ENCODE results near the gene MT3.

The MT3 gene

GRCh38 chr16:56634715-56635440 lies 45.5 kb downstream of the MT3 start:
- Histone ChIP-seq H3K4me2 (no peak overlapping the region), H3K36me3 (ENCODE audit: insufficient read depth) (no peaks in the 10 kb centered on the region), H3K27ac (no peak overlapping the region), H3K27me3 (ENCODE audit: insufficient read depth, low read depth) (peaks cover 6% of the 10 kb centered on the region; the same call in 1 of the 2 replicates), H4K20me1 (ENCODE audit: insufficient read depth) (no peaks in the 10 kb centered on the region), H2AFZ (ENCODE audit: low read depth) (no peak overlapping the region), H3K79me2 (ENCODE audit: insufficient read depth, low read depth) (no peaks in the 10 kb centered on the region), H3K9ac (no peak overlapping the region), H3K4me1 (ENCODE audit: low read depth, poor library complexity, severe bottlenecking) (no peaks in the 10 kb centered on the region), H3K4me3 (IDR thresholded peaks at IDR 0.05; ENCODE audit: insufficient read depth, low read depth, low read length) (no peak overlapping the region)
- no peak for TF ChIP-seq CTCF (conservative IDR thresholded peaks at IDR 0.05; ENCODE audit: low read depth, low read length)

GRCh38 chr16:56635441-56635967 lies 46.2 kb downstream of the MT3 start:
- H3K9ac ChIP-seq, result no peak overlapping the region
- H3K27me3 ChIP-seq (ENCODE audit: insufficient read depth, low read depth), result peaks cover 6% of the 10 kb centered on the region; the same call in 1 of the 2 replicates
- H3K4me1 ChIP-seq (ENCODE audit: low read depth, poor library complexity, severe bottlenecking), result no peaks in the 10 kb centered on the region
- no peaks in the 10 kb centered on the region for H4K20me1 ChIP-seq (ENCODE audit: insufficient read depth)
- no peak overlapping the region for H3K4me2 ChIP-seq
- H3K79me2 ChIP-seq (ENCODE audit: insufficient read depth, low read depth), result no peaks in the 10 kb centered on the region
- no peaks in the 10 kb centered on the region for H3K36me3 ChIP-seq (ENCODE audit: insufficient read depth)
- H3K27ac ChIP-seq, result no peak overlapping the region
- no peak overlapping the region for H2AFZ ChIP-seq (ENCODE audit: low read depth)
- H3K4me3 ChIP-seq (IDR thresholded peaks at IDR 0.05; ENCODE audit: insufficient read depth, low read depth, low read length), result no peak overlapping the region
- TF ChIP-seq CTCF (conservative IDR thresholded peaks at IDR 0.05; ENCODE audit: low read depth, low read length), result no peak

GRCh38 chr16:56636616-56637413 lies 47.5 kb downstream of the MT3 start:
- Histone ChIP-seq H3K4me3 (IDR thresholded peaks at IDR 0.05; ENCODE audit: insufficient read depth, low read depth, low read length) (no peak overlapping the region), H3K4me2 (no peak overlapping the region), H3K9ac (no peak overlapping the region), H3K79me2 (ENCODE audit: insufficient read depth, low read depth) (no peaks in the 10 kb centered on the region), H3K4me1 (ENCODE audit: low read depth, poor library complexity, severe bottlenecking) (no peaks in the 10 kb centered on the region), H3K36me3 (ENCODE audit: insufficient read depth) (no peaks in the 10 kb centered on the region), H2AFZ (ENCODE audit: low read depth) (no peak overlapping the region), H4K20me1 (ENCODE audit: insufficient read depth) (no peaks in the 10 kb centered on the region), H3K27ac (no peak overlapping the region), H3K27me3 (ENCODE audit: insufficient read depth, low read depth) (peaks cover 6% of the 10 kb centered on the region; the same call in 1 of the 2 replicates)
- no peak for TF ChIP-seq CTCF (conservative IDR thresholded peaks at IDR 0.05; ENCODE audit: low read depth, low read length)

- Histone ChIP-seq H3K27me3 (ENCODE audit: insufficient read depth, low read depth) (peaks cover 6% of the 10 kb centered on the region; the same call in 1 of the 2 replicates), H3K36me3 (ENCODE audit: insufficient read depth) (no peaks in the 10 kb centered on the region), H2AFZ (ENCODE audit: low read depth) (no peak within 1 kb of the TSS), H4K20me1 (ENCODE audit: insufficient read depth) (no peaks in the 10 kb centered on the region), H3K4me1 (ENCODE audit: low read depth, poor library complexity, severe bottlenecking) (no peaks in the 10 kb centered on the region), H3K9ac (no peak within 1 kb of the TSS), H3K27ac (no peak within 1 kb of the TSS), H3K79me2 (ENCODE audit: insufficient read depth, low read depth) (no peaks in the 10 kb centered on the region), H3K4me2 (no peak within 1 kb of the TSS), H3K4me3 (IDR thresholded peaks at IDR 0.05; ENCODE audit: insufficient read depth, low read depth, low read length) (no peak within 1 kb of the TSS)
- TF ChIP-seq CTCF (conservative IDR thresholded peaks at IDR 0.05; ENCODE audit: low read depth, low read length), result no peak
Observed at GRCh38 chr16:56637814-56638750, 48.8 kb downstream of the MT3 start, which contains the start of gene MT1A. TSS of gene MT1A (plus strand) at chr16:56638666. CDS start at chr16:56638739, 73 bp downstream.

All from KMS-11 (cell line).